ENCODE data around the gene AGBL3.
"Not testable (repeated sequence)": the region's sequence is repeated elsewhere in the genome, so short reads cannot be mapped to it uniquely, and the experiment has no call there.

AGBL3 gene

GRCh38 chr7:135076882-135077281 lies 90.6 kb downstream of the AGBL3 start:
- no peak for DNase-seq (ENCODE audit: low read depth)

DNA sequence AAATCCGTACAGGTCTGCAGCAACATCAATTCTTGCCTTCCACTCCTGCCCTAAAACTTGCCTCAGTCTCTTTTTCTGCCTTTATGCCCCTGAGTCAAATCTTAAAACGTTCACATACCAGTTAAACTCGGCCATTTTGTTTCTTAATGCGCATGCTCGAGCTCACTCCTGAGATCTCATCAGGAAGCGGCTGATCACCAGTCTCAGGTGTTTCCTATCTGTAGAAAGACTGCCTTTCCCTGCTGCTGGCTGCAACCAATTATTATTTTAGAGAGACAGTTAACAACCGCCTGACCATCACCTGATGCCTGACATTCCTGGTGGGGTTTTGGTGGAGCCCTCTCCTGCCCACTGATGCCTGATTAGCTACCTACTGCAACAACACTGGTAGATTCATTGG lies 91.3 kb downstream of the AGBL3 start:
- no peak for DNase-seq (ENCODE audit: low read depth)

DNA sequence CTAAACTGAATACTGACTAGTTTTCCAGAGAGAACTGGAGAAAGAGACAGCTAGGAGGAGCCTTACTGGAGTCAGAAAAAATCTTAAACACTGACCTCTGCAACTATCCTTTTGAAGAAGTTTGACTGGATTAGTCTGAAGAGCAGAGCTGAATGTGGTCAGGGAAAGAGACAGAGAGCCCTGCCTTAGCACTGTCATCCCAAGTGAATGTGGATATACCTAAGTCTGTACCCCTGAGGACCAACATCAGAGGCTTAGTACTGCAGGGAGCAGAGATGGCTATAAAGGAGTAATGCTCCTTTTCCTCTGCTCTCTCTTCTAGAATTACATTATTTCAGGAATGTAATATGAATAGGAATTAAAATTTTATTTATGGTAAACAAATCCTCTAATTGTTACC lies 91.7 kb downstream of the AGBL3 start:
- DNase-seq (ENCODE audit: low read depth), result no peak

- DNase-seq (ENCODE audit: low read depth), result no peak
Measured at GRCh38 chr7:135079068-135079467, 92.8 kb downstream of the AGBL3 start.

GRCh38 chr7:135083005-135083404 lies 96.7 kb downstream of the AGBL3 start:
- no peak for DNase-seq (ENCODE audit: low read depth)

- DNase-seq (ENCODE audit: low read depth), result no peak
Measured at GRCh38 chr7:135088566-135088965, 102.3 kb downstream of the AGBL3 start.

DNA sequence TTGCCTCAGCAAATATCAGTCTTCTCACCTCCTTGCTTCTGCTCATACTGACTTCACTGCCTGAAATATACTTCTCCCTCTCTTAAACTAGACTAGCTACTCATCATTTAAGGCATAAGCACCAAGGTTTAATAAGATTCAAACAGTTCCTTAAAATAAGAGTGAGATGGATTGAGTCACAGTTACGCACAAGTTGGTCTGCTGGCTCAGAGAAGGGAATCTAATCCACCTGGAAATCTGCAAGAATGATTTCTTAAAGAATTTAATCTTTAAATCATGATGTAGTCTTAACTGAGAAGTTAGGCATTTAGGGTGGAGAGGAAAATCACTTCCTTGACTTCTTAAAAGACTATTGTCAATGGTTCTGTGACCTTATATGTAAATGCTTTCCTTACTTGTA lies 105.4 kb downstream of the AGBL3 start:
- no peak for DNase-seq (ENCODE audit: low read depth)

DNA sequence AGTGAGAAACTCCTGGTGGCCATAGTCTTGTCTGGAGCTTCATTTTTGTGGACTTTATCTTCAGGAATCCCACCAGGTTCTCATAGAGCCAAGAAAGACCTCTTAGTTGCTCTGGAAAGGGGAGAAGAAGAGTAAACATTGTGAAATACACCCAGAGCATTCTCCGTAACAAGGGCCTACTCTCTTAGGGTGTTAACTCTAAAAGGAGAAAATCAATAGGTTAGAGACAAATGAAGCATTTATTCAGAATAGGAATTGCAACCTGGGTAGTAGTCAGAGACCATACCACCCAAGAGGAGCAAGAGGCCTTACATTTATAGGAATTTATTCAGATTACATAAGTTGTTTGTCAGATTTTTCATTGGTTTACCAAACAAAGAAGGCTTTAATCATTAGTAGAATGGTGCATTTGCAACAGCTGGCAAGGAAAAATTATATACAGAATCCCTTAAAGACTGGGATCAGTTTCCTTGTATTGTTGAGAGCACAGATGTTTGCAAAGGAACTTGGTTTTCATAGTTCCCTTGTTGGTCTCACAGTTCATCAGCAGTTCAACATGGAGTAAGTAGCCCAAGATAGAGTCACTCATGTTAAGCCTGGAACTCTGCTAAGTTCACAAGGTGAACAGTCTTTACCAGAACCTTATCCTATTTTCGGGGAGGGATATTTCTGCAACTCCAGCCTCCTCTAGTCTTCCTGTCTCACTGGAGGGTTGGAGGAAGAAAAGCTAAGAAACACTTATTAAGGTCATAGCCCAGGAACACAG lies 108.3 kb downstream of the AGBL3 start:
- no peak for DNase-seq (ENCODE audit: low read depth)

DNA sequence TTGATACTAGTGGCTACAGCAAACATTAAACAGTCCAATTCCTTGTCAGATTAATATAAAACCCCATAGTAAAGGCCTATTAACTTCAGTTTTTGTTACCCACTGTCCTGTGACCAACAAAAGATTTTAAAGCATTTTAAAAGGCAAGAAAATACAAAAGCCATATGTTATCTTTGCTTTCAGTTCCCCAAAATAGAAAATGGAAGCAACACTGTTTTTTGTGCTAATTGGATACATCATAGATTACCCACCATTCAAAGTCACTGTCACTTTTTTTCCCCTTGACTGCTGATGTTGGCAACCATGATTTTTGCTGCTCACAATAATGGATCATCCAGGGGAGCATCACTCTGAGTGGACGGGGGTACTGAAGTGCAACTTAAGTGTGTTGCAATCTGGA lies 109.1 kb downstream of the AGBL3 start:
- DNase-seq (ENCODE audit: low read depth), result no peak

GRCh38 chr7:135098391-135098790 lies 112.1 kb downstream of the AGBL3 start:
- DNase-seq (ENCODE audit: low read depth), result no peak

DNA sequence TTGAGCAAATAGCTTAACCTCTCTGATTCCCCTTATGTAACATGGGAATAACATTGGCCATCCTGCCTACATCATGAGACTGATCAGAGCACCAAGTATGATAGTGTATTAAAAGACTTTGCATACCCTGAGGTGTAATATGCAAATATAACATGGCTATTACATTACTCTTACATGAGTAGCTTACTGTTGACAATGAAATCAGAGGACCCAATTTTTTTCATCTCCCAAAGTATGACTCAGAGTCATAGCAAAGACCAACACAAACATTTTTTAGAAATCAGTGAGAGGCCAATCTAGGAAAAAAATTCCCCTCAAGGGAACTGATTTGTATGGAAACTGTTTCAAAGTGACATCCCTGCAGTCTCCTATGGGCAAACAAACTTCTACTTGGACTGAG lies 114.5 kb downstream of the AGBL3 start:
- DNase-seq (ENCODE audit: low read depth), result no peak

DNA sequence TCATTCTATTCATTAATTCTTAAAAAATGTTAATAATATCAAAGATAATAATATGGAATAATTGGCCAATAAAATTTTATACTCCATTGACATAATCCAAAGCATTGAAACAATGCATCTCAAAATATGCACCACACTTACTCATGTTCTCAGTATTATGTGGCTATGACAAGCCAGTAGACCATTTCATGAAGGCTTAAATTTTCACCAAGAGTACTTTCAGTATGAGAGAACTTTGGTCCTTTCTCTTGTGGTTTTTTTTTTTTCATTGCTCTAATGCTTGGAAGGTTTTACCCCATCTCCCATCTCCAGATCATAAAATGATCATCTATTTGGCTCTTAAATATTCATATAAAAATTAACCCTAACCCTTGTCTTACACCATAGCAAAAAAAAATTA lies 116.1 kb downstream of the AGBL3 start:
- no peak for DNase-seq (ENCODE audit: low read depth)

DNA sequence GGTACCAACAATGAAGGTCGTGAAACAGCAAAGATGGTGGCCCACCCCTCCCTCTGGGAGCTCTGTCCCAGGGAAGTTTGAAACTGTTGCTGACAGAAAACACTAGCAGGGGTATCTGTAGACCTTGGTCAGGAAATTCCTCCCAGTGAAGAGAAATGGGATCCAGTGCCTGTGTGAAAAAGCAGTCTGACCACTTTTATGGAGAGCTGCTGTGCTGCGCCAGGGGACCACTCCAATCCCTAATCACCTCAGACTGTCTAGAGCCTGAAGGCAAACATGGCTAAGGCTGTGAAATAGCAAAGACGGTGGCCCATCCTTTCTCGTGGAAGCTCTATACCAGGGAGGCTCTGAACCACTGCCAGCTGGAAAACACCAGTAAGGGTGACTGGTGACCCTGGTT lies 123.3 kb downstream of the AGBL3 start:
- DNase-seq (ENCODE audit: low read depth), result no peak

DNA sequence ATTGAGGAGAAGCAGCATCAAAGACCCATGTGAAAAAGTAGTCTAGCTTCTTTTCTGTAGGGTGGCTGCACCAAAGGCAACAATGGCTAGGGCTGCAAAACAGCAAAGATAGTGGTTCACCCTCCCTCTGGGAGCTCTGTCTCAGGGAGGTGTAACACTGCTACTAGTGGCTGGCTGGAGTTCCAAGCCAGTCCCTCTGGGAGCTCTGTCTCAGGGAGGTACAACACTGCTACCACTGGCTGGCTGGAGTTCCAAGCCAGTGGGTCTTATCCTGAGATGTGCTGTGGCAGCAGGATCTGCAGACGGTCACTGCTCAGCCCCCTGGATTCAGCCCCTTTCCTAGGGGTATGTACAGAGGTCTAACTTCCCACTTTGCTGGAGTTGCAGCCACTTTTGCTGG lies 123.7 kb downstream of the AGBL3 start:
- DNase-seq (ENCODE audit: low read depth), result no peak

- DNase-seq (ENCODE audit: low read depth), result no peak
Measured at GRCh38 chr7:135111379-135111778, 125.1 kb downstream of the AGBL3 start.

GRCh38 chr7:135114622-135115021 lies 128.3 kb downstream of the AGBL3 start:
- no peak for DNase-seq (ENCODE audit: low read depth)

- no peak for DNase-seq (ENCODE audit: low read depth)
Measured at GRCh38 chr7:135117096-135117495, 130.8 kb downstream of the AGBL3 start.

GRCh38 chr7:135121868-135122267 lies 135.6 kb downstream of the AGBL3 start:
- no peak for DNase-seq (ENCODE audit: low read depth)

- DNase-seq (ENCODE audit: low read depth), result not testable (repeated sequence)
Measured at GRCh38 chr7:135124631-135125030, 138.3 kb downstream of the AGBL3 start.

- no peak for DNase-seq (ENCODE audit: low read depth)
Measured at GRCh38 chr7:135128931-135129330, 142.6 kb downstream of the AGBL3 start.

DNA sequence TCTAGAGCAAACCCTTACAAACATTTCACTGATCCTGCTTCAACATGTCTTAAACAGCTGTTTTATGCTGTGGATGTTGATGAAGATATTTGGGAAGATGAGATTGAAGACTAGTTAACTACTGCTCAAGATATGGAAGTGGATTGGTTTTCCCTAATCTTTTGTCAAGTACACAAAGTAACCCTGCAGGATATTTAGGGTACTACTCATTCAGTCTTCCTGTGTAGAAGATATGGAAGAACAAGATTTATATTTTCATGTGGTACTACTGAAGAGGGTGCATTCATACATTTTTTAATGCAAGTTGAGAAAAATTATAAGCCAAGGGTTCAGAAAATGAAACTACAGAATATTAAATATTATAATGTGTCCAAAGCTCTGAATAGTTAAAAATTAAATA lies 143.3 kb downstream of the AGBL3 start:
- no peak for DNase-seq (ENCODE audit: low read depth)

GRCh38 chr7:135143885-135144668 lies 157.8 kb downstream of the AGBL3 start:
- no peak for DNase-seq (ENCODE audit: low read depth)

DNA sequence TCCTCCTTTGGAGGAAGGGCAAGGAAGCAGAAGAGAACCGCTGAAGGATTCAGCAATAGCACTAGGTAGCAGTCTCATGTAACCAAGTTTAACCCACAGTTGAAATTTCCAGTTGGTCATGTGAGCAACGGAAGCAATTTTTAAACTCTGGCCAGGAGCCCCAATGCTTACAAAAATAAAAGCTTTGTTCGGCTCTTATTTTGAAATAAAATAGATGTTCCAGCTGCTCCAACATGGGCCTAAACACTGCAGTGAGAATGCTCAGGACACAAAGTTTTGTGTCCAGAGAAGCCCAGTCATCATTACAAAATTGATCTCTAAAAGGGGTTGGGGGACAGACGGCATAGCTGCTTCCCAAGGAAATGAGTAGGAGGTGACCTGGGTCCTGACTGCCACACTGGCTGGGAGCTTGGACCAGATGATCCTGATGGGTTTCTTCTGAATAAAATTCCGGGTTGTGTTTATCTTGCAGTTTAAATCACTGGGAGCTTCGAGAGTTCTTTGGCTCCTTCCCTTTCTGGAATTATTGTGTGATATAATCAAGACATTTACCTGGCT lies 161.1 kb downstream of the AGBL3 start:
- no peak for DNase-seq (ENCODE audit: low read depth)

Data from activated T-helper 1 cell treated with Interleukin-2 at 50 U/mL for 16 hours (primary cell).